ENCODE data around the gene SHANK3.

Gene SHANK3

GRCh38 chr22:50678218-50678650 lies 5.6 kb downstream of the SHANK3 start:
- DNase-seq (ENCODE audit: low spot score), result no peak

DNA sequence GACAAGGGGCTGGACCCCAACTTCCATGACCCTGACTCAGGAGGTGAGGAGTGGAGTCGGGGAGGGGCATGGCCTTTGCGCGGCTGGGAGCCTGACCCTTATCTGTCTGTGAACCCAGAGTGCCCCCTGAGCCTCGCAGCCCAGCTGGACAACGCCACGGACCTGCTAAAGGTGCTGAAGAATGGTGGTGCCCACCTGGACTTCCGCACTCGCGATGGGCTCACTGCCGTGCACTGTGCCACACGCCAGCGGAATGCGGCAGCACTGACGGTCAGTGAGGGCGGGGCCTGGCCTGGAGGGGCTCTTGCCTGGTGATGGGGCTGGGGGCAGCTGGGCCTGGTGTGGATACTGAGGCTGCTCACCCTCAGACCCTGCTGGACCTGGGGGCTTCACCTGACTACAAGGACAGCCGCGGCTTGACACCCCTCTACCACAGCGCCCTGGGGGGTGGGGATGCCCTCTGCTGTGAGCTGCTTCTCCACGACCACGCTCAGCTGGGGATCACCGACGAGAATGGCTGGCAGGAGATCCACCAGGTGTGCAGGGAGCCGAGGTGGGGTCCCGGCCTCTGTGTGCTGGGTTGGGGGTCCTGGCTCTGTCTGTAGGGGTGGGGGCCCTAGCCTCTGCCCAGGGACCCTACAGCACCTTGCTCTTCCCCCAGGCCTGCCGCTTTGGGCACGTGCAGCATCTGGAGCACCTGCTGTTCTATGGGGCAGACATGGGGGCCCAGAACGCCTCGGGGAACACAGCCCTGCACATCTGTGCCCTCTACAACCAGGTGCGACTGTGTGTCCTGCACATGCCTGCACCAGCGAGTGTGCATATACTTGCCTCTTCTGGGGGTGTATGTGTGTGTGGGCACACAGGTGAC lies 6.3 kb downstream of the SHANK3 start:
- no peak for DNase-seq (ENCODE audit: low spot score)

DNA sequence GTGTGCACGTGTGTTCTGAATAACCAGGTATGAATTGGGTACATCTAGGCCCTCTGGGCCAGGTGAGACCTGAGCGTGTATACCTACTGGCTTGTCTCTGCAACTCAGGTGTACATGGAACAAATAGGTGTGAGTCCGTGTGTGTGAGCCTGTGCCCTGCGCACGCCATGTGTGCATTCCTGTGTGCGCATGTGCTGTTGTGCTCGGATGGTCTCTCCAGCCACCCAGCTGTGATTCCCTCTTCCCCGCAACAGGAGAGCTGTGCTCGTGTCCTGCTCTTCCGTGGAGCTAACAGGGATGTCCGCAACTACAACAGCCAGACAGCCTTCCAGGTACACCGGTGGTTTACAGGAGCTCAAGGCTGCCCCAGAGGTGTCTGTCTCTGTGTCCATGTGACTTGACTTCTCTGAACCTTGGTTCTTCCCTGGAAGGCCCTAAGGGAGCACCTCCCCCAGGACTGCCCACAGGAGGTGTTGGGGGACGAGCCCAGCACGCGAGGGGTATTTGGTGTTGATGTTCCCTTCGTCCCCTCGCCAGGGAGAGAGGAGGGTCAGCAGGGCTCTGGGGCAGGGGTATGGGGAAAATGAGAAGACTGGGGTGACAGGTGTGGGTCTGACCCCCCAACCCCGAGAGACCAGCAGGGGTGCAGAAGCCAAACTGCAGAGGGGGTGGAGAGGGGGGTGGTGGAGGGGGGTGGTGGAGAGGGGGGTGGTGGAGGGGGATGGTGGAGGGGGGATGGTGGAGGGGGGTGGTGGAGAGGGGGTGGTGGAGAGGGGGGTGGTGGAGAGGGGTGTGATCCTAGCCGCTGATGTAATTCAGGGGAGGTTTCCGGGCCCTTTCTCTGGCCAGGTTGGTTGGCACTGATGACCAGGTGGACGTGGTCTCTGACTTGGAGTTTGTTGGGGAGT lies 10.7 kb downstream of the SHANK3 start:
- DNase-seq (ENCODE audit: low spot score), result no peak

DNA sequence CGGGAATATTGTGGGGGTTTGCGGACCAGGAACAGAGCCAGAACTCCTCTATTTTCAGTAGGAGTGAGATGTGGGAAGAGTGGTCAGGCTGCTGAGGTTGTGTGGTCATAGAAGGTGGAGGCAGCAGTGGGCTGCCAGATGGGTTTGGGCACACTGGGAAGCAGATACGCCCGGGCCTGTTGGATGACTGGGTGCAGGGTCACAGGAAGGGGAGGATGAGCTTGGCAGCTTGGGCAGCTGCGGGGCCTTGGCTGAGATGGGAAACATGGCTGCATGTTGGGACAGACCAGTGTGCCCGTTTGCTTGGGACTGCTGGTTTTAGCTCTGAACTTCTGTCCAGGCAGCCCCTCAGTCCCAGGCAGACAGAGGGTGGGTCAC lies 11.4 kb downstream of the SHANK3 start:
- no peak for DNase-seq (ENCODE audit: low spot score)

DNA sequence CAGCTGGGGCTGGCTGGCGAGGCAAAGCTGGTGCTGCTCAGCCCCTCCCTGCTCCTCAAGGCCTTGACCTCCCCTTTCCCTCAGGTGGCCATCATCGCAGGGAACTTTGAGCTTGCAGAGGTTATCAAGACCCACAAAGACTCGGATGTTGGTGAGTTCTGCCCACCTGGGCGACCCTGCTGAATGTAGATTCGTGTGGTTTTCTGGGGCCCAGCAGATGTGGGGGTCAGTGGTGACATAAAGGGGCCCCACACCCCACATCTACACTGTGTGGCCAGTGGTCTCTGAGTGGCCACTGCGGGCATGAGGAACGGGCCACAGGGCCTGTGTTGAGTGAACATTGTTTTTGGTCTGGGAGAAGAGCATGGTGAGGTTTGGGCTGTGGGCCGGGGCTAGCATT lies 11.9 kb downstream of the SHANK3 start:
- no peak for DNase-seq (ENCODE audit: low spot score)

DNA sequence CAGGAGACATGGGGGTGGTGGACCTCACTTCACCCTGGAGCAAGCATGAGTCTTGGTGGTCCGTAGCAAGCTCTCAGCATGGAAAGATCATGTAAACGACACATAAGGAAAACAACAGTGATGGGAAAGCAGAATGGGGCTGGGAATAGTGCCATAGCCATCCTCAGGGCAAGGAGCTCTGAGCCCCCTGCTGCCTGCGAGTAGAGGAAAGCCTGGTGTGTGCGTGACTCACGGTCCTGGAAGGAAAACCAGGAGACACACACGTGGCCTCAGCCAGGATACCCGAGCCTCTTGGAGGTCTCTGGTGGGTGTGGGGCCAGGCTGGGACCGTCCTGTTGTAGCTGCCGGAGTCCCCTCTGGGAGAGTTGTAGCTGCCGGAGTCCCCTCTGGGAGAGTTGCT lies 12.4 kb downstream of the SHANK3 start:
- DNase-seq (ENCODE audit: low spot score), result no peak

DNA sequence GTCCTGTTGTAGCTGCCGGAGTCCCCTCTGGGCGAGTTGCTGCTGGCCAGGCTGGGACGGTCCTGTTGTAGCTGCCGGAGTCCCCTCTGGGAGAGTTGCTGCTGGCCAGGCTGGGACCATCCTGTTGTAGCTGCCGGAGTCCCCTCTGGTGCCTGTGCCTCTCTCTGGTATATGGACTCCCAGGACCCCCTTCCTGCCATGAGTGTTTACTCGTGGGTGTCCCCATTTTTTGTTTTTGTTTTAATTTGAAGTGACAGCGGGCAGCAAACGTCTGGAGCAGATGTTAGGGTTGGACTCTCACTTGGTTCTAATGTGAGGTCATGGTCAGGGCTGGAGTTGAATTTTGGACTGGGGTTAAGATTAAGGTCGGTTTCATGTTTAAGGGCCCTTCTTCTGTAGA lies 14.2 kb downstream of the SHANK3 start:
- no peak for DNase-seq (ENCODE audit: low spot score)

GRCh38 chr22:50687829-50688228 lies 15.2 kb downstream of the SHANK3 start:
- no peak for DNase-seq (ENCODE audit: low spot score)

GRCh38 chr22:50688448-50688847 lies 15.8 kb downstream of the SHANK3 start:
- DNase-seq (ENCODE audit: low spot score), result no peak

DNA sequence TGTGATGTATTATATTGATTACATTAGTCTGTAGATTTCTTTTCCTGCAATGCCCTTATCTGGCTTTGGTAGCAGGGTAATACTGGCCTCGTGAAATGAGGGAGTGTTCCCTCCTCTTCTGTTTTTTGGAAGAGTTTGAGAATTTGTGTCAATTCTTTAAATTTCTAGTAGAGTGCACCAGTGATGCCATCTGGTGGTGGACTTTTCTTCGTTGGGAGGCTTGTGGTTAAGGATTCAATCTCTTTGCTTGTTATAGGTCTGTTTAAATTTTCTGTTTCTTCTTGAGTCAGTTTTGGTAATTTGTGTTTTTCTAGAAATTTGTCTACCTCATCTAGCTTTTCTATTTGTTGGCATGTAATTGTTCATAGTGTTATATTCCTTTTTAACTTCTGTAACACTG lies 18.9 kb downstream of the SHANK3 start:
- DNase-seq (ENCODE audit: low spot score), result no peak

- DNase-seq (ENCODE audit: low spot score), result no peak
Observed at GRCh38 chr22:50693462-50693861, 20.8 kb downstream of the SHANK3 start.

GRCh38 chr22:50694099-50694605 lies 21.5 kb downstream of the SHANK3 start:
- no peak for DNase-seq (ENCODE audit: low spot score)

- no peak for DNase-seq (ENCODE audit: low spot score)
Observed at GRCh38 chr22:50694766-50695420, 22.3 kb downstream of the SHANK3 start.

GRCh38 chr22:50695421-50696250 lies 23.0 kb downstream of the SHANK3 start:
- DNase-seq (ENCODE audit: low spot score), result no peak

- DNase-seq (ENCODE audit: low spot score), result no peak
Observed at GRCh38 chr22:50696251-50696798, 23.7 kb downstream of the SHANK3 start.

GRCh38 chr22:50696799-50697561 lies 24.4 kb downstream of the SHANK3 start:
- DNase-seq (ENCODE audit: low spot score), result no peak

DNA sequence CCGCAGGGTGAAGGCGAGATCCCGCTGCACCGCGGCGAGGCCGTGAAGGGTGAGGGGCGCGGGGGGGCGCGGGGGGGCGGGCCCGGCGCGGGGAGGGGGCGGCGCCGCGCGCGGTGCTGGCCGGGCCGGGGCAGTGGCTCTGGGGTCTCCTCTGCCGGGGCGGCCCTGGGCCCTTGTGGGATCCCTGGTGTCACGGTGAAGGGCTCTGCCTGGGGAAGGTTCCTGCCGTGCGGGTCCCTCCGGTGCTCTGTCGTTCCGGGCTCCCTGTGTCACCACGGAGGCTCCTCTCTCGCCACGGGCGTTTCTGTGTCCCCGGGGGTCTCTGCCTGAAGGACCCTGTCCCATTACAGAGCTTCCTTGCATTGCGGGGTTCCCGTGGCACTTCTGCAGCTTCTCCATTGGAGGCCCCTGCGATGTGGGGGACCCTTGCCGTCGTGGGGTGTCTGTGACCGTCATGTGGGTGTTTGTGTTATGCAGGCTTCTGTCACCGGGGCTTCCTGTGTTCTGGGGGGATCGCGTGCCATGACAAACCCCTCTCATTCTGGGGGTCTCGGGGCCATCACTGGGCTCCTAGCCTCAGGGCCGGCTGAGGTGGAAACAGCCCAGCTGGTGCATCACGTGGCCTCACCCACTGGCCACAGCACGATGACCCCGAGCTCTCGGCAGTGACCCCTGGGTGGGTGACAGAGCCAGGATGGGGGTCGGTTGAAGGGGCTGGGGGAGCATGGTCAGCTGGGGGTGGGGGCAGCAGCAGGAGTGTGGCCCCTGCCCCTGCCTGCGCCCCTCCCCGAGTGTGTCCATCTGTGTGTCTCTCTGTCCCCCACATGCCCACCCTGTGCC lies 25.3 kb downstream of the SHANK3 start:
- DNase-seq (ENCODE audit: low spot score), result no peak

GRCh38 chr22:50698546-50698945 lies 25.9 kb downstream of the SHANK3 start:
- DNase-seq (ENCODE audit: low spot score), result no peak
